HepG2 (cell line): ENCODE results near the gene RPL41. TPM values are rescaled to one million over a fixed set of nuclear protein-coding genes. Genes with fewer than 3 reads are reported as not detected.
A peak's percentile ranks its signal among the peaks of the same experiment; 100 is the strongest.

Source experiments
- ATF6 ChIP-seq: sonication (generic); formaldehyde crosslinking; conservative IDR thresholded peaks from 2 replicates; pipeline ENCODE4 v1.4.0; 2020; ENCODE audit warnings: missing genetic modification reagents
- CREB1 ChIP-seq, 2 experiments: fragments of 450-650 bp in 1 of 2; IDR thresholded peaks; 2 replicates each; pipeline ENCODE4 v1.6.1; 2016 to 2017; ENCODE audit warnings: control low read depth in 1 of 2, mild to moderate bottlenecking in 1 of 2, missing compliant biosample characterization in 1 of 2, missing genetic modification characterization in 1 of 2
- ESRRA ChIP-seq: sonication (generic); formaldehyde crosslinking; IDR thresholded peaks from 2 replicates; pipeline ENCODE4 v1.5.1; 2020; ENCODE audit warnings: mild to moderate bottlenecking, low read depth, missing genetic modification reagents
- LRRFIP1 ChIP-seq: sonication (generic); formaldehyde crosslinking; conservative IDR thresholded peaks from 2 replicates; pipeline ENCODE4 v1.4.0; 2020; ENCODE audit warnings: missing genetic modification reagents
- SMC3 ChIP-seq: IDR thresholded peaks from 2 replicates; pipeline ENCODE4 v1.6.1; 2011; ENCODE audit warnings: low read length, improper control_type of control experiment
- TGIF2 ChIP-seq: IDR thresholded peaks from 2 replicates; pipeline ENCODE4 v1.6.1; 2016; ENCODE audit warnings: control low read depth, missing compliant biosample characterization
- ZBTB10 ChIP-seq: sonication (generic); formaldehyde crosslinking; IDR thresholded peaks from 2 replicates; pipeline ENCODE4 v1.4.0; 2020; ENCODE audit warnings: missing genetic modification reagents, borderline replicate concordance
- ZBTB46 ChIP-seq: sonication (generic); formaldehyde crosslinking; IDR thresholded peaks from 2 replicates; pipeline ENCODE4 v1.4.0; 2020; ENCODE audit warnings: mild to moderate bottlenecking, missing genetic modification reagents, borderline replicate concordance
- ZKSCAN5 ChIP-seq: sonication (generic); formaldehyde crosslinking; IDR thresholded peaks from 2 replicates; pipeline ENCODE4 v1.5.1; 2020; ENCODE audit warnings: mild to moderate bottlenecking, missing genetic modification reagents
- ZNF512 ChIP-seq: sonication (generic); formaldehyde crosslinking; IDR thresholded peaks from 2 replicates; pipeline ENCODE4 v1.4.0; 2020; ENCODE audit warnings: mild to moderate bottlenecking, missing genetic modification reagents
- ZNF609 ChIP-seq: sonication (generic); formaldehyde crosslinking; IDR thresholded peaks from 2 replicates; pipeline ENCODE4 v1.4.0; 2020; ENCODE audit warnings: mild to moderate bottlenecking, missing genetic modification reagents, borderline replicate concordance
- ZNF724P ChIP-seq: sonication (generic); formaldehyde crosslinking; IDR thresholded peaks from 2 replicates; pipeline ENCODE4 v1.8.0; 2022; ENCODE audit warnings: missing genetic modification reagents, borderline replicate concordance
- ZSCAN25 ChIP-seq: sonication (generic); formaldehyde crosslinking; IDR thresholded peaks from 2 replicates; pipeline ENCODE4 v1.8.0; 2022; ENCODE audit warnings: mild to moderate bottlenecking, missing genetic modification reagents
- polyA plus RNA-seq, 8 experiments: library from polyadenylated mRNA; depleted of rRNA in 3 of 8; stranded (reverse) in 7 of 8; unstranded in 1 of 8; fragments of >200 nt; fragmentation: Illumina TruSeq in 4 of 8; extraction: Trizol in 4 of 8; gene quantifications; 2 replicates each; pipeline versions ENCODE4 v1.2.1 to v1.2.3, GENCODE V29; 2011 to 2016; ENCODE audit warnings: low read depth in 4 of 8, missing spikeins in 1 of 8, mixed read lengths in 1 of 8; ENCODE audit not compliant: insufficient read depth in 1 of 8
- total RNA-seq, 5 experiments: library from RNA; depleted of rRNA; stranded (reverse); fragments of >200 nt; fragmentation: Illumina TruSeq; extraction: Trizol; gene quantifications; 2 replicates each; pipeline ENCODE4 v1.2.3, GENCODE V29; 2016; ENCODE audit warnings: low read depth in 1 of 5

The RPL41 gene
- total and polyA plus RNA-seq, 2 of the 13 experiments (the other 11 are each of a cell fraction or from before 2014, with no cell fraction given), result 4,012 to 7,670 TPM

GRCh38 chr12:56119361-56119796 is 2.9 kb downstream of the RPL41 start (continued):
- no peak for TF ChIP-seq ZNF512
- TF ChIP-seq ATF6 (CRISPR knock-in tag), result no peak
- TF ChIP-seq TGIF2 (CRISPR knock-in tag), result no peak
- TF ChIP-seq SMC3, result peak; percentile 81
- TF ChIP-seq ZNF724P, result no peak
- no peak for TF ChIP-seq ZSCAN25 (CRISPR knock-in tag)
- no peak for TF ChIP-seq ESRRA (CRISPR knock-in tag)
- no peak for TF ChIP-seq LRRFIP1 (CRISPR knock-in tag)
- TF ChIP-seq ZNF609 (CRISPR knock-in tag), result no peak
- no peak for TF ChIP-seq ZBTB10 (CRISPR knock-in tag)
- no peak for TF ChIP-seq ZBTB46 (CRISPR knock-in tag)
- no peak for TF ChIP-seq ZKSCAN5 (CRISPR knock-in tag)
- TF ChIP-seq CREB1 (IDR thresholded peaks at IDR 0.05), result no peak
- TF ChIP-seq CREB1 (CRISPR knock-in tag; IDR thresholded peaks at IDR 0.05), result peak; percentile 60
